GM18861 (cell line): ENCODE data around the gene RBBP8NL.
"Not testable (repeated sequence)": the region's sequence is repeated elsewhere in the genome, so short reads cannot be mapped to it uniquely, and the experiment has no call there.

Experiments
- ATAC-seq: cut with Tn5 transposase; IDR thresholded peaks from one replicate; pipeline ENCODE4 v1.9.1; 2021; ENCODE audit not compliant: unreplicated experiment

Gene RBBP8NL

DNA sequence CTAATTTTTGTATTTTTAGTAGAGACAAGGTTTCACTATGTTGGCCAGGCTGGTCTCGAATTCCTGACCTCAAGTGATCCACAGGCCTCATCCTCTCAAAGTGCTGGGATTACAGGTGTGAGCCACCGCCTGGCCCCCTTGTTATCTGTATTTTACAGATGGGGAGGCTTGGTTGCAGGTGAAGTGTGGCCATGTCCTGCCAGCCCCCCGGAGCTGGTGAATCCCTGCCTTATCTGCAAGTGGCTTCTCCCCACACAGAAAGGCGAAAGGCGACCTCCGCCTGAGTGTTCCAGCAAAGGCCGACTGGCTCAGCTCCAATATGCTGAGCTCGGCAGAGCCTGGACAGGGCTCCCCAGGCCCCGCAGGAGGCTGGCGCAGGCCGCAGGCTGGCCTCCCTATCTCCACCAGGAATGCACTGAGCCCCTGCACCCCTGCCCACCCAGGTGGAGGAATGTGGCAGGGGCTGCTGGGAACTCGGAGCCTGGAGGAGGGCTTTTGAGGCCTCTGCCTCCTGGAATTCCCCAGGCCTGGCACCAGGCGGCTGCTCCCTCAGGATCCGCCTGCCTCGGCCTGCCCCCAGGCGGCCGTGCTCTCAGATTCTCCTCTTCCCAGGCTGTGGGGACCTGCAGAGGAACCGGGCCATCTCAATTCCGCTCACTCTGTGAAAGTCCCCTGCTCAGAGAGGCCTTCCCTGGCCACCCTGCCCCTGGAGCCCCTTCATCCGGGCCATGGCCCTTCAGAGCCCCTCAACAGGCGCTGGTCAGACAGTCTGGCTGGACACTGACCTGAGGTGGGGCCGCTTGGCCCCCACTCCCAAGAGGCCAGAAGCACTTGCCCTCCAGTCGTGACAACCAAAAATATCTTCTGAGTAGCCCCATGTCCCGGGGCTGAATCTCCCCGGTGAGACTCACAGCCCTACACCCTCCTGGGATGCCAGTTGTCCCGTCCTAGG lies 51.0 kb downstream of the RBBP8NL start:
- no peak for ATAC-seq

DNA sequence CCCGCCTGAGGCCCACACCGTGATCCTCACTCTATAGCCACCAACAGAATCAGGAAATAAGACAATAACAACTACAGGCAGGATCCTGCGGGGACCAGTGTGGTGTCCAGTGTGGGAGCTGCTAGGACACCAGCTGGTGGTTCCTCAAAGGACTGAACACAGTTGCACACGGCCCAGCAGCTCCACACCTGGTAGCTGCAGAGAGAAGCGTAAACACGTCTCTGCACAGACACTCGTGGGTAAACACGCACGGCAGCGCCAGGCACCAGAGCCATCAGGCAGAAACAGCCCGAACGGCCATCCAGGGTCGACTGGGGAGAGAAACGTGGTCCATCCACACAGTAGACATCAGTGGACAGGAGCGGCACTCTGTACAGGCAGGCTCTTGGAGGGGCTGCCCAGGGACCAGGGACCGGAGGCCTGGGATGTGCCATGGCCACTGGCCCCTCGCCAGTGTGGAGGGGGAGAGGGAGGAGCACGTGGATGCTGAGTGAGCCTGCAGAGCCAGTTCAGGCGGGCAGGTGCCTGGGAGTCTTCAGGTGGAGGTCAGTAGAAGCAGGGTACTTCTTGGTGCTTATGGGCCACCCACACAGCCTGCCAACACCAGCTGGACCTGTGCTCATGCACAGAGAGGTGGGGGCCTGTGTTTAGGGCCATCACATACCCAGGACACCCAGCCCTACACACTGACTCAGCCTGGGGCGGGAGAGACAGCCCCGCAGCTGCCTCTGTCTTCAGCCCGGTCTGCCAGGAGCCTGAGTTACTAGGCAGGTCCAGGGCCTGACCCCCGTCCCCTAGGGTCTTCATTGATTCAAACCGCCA lies 52.8 kb downstream of the RBBP8NL start:
- ATAC-seq: no peak

DNA sequence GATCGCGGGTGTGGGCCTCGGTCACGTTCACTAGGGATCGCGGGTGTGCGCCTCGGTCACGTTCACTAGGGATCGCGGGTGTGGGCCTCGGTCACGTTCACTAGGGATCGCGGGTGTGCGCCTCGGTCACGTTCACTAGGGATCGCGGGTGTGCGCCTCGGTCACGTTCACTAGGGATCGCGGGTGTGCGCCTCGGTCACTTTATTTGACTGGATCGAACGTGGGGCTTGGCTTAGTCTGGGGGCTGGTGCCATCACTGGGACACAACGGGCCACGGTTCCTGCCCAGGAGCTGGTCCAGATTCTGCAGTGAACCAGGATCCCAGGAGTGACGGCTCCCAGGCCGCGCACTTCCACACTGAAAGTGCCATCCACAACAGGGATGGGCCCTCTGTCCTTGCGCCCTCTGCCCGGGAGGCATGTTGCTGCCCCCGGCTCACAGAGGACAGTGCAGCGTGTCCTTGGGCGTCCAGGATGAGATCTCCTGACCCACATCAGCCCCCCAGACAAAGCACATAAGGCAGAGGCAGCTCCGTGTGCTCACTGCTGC lies 53.6 kb downstream of the RBBP8NL start:
- ATAC-seq: not testable (repeated sequence)

DNA sequence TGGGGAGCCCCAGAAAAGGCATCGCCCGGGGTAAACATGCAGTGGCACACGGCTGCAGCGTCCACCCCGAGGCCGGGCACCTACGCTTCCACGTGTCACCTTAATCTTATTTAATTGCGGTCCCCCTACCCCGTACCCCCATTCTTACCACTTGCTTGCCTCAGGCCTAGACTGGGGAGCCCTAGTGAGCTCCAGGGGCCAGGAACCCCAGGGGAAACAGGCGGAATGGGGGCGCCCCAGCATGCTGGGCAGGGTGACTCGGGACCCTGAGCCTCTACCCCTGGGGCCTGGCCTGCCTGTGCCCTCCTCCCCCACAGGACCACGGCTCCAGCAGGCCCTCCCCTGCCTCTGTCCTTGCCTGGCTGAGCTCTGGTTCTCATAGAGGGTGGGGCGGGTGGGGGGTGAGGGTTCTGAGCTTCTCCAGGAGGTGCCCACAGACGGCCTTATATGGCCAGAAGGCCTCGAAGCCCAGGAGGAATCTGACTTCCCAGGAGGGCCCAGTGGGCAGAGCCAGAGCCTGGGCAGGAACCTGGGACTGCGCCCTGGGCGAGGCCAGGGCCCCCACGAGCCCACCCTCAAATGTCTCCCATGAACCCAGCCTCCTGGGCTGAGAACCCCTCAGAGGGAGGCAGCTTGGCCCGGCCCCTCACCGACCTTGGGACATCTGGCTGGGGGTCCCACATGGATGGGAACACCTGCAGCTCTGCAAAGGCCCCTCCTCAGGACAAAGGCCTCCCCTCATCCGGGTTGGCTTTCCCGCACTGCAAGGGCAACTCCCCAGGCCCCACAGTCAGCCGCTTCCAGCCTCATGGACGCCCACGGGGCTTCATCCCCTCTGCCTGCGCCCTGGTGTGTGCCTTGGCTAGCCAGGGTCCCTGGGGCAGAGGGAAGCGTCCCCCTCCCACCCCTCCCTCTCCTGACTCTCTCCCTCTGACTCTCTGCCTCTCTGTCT lies 55.0 kb downstream of the RBBP8NL start:
- no peak for ATAC-seq

DNA sequence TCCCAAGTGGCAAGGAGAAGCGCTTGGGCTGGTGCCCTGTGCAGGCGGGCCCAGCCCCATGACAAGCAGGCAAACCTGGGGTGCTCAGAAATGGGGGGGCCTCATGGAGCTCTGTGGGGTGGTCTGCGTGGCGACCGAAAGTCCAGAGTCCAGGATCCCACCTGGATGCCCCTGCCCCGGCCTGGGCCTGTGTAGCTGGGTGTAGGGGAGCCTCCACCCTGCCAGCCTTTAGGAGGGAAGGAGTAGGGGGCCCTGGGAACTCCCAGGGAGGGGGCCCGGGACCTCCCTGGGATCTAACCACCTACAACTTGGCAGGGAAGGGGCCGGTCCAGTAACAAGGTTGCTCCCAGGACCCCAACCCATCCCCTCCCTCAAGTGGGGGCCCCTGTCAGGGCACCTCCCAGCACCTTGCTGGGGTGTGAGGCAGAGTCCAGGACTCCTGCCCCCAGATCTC lies 55.7 kb downstream of the RBBP8NL start:
- ATAC-seq: no peak

DNA sequence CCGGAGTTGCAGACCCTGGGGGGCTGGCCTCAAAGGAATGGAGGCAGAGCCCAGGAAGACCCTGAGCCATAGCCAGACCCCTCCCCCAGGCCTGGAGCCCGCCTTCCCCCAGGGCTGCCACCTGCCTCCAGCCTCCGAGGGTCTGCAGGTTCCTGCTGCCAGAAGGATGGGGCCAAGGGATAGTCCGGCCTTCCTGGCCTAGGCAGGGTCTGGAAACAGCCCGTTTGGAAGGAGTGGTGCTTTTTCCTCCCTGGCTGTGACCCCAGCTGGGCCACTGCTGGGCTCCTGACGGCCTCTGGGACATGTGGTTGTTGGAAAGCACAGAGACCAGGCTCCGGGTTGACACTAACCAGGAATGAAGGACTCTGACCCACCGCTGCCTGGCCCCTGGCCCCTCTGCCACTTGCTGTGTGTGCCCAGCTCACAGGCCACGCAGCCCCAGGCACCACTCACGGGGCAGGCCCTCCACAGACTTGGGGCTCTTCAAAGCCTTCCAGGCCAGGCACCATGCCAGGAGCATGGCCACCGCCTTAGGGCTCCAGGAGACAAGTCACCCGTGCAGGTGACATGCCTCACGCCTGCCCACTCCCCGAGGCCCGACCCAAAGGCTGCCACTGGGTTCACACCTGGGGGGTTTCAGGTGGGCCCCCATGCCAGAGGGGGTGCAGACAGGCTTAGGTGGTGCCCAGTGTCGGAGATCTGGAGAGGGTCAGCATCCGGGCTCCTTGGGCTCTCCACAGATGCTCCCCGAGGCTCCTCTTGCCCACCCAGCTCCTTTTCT lies 56.3 kb downstream of the RBBP8NL start:
- no peak for ATAC-seq

DNA sequence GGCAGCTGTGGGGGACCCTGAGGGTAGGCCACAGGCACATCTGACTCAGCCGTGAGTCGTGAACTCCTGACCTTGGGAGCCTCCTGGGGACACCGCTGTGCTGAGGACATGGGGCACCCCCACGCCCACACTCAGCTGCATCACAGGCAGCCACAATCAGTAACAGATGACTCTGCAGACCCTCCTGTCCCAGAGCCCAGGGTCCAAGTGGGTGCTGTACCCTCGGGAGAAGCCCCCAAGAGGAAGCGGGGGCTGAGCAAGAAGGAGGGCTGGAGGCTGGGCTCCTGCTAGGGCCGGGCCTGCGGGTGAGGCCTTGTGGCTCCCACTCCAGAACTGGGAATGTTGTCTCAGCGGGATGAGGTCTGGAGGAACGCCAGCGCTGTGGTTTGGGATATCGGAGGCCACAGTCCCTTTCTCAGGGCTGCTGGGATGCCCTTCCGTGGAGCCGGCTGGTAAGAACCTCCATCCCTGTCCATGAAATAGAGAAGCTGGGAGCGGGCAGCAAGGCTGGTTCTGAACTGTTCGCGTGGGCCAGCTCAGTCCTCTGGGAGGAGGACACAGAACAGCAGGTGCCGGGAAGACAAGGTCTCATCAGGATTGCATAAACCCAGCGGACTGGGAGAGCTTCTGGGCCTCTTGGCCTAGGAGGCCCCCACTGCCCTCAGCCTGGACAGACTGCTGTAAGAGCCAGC lies 57.1 kb downstream of the RBBP8NL start:
- ATAC-seq: no peak

DNA sequence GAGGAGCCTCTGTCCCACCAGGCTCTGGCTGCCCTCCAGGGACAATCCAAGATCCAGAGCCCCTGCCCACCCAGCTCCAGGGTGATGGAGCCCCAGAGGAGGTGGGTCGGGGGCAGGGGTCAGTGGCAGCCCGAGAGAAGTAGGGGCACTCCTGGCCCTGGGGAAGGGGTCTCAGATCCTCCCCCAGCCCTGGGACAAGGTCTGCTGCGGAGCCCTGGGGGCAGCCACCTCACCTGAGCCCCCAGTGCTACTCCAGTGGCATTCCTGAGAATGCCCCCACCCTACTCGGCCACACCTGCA lies 57.6 kb downstream of the RBBP8NL start:
- no peak for ATAC-seq

DNA sequence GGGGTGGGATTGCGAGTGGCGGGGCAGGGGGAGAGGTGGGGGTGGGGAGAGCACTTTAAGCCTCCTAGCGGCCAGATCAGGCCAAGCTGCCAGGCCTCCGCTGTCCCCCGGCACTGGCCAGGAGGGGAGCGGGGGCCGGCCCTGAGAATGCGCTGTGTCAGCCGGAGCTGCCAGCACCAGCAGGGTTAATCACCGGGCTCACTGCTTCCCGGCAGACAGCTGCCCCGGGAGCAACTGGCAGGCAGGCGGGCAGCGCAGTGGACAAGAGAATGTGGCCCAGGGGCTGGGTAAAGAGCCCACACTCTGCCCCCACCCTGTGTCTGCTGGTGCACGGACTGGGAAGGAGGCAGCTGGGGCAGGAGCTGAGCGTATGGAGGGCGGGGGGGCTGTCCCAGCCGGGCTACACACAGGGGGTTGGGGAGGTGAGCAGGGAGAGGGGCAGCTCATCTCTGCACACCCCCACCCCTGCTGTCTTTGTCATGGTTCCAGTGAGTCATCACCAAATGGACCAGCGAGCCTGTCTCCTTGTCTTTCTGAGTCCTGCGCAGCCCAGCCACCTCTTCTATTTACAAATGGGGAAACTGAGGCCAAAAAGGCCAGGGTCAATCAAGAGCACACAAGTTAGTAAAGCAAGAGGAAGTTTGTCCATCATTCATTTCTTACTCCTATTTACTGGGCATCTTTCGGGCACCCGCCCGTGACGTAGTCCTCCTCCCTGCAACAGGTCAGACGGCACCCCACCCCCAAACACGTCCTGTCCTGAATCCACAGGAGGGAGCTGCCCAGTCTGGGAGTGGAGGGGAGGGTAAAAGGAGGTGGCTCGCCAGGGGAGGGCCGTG lies 58.1 kb downstream of the RBBP8NL start:
- no peak for ATAC-seq

DNA sequence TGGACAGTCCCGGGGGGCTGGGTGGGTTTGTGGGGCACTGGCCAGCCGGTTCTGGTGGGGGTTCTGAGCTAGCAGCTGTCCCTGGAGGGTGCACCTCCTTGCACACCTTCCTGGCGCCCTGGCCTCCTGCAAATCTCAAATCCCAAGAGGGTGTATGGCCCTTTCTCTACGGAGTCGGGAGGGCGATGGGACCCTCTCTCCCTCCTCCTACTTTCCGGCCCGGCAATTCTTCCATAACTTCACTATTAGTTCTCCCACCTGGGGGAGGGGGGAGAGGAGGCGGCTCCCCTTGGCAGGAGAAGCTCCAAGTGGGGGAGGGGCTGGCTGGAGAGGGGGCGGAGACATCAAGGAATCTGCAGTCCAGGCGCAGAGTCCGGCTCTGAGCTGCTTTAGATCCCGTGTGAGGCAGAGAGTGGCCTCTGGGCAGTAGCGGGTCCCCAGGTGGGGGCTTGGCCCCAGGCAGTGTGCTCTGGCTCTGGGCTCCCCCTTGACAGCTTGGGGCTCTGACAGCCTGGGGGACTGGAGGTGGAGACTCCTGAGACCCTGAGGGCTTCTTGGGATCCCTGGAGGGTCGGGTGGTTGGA lies 58.9 kb downstream of the RBBP8NL start:
- ATAC-seq: no peak

DNA sequence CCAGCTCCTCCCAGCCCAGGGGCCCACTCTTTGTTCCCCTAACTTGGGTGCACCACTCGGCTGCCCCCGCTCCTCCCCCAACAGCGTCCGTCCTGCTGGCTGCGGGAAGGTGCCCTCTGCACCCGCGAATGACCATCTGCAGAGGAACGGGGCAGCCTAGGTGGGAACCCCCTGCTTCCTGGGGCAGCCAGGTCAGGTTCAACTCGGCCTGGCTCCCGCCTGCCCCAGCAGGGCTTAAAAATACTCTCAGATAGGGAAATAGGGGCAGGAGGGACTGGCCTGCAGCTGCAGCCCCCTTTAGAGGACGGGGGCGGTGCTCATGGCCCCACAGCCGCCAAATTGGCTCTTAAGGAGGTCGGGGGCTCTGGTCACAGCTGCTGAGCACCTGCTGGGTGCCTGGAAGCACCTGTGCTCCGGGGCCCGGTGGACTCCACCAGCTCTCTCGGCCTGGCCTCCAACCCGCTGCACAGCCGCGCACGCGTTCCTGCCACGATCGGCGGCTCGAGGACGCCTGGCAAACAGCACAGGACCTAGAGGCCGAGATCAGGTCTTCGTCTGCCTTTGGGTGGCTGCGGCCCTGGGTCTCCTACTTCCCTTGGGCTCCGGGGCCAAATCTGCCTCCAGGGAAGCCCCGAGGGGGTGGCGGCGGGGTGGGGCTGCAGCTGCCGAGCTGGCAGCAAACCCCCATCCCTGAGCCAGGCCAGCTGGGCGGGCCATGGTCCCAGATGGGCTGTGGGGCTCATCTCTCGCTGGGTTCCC lies 59.5 kb downstream of the RBBP8NL start:
- no peak for ATAC-seq

DNA sequence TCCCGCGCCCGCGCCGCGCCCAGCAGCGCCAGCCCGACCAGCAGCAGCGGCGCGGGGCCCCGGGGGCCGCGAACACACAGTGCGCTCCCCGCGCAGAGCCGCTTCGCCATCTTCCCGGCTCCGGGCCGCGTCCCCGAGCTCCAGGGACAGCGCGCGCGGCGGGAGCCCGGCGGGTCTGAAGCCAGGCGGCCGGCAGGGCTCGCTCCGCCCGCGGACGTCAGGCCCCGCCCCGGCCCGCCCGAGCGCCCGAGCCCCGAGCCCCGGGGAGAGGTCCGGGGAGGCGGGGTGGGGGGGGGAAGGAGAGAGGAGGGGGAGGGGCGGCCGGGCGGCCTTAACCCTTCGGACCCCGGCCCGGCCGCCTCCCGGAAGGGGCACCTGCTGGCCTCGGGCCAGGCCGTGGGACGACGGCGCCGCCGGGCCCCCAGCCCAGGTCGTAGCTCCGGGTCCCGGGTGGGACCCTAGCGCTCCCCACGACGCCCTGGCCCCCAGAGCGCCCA lies 60.2 kb downstream of the RBBP8NL start, which contains the start of gene LAMA5:
Gene LAMA5 (minus strand): TSS at position 177 of the 497 bp plus-strand sequence. CDS start 67 bp downstream, at position 110.
- ATAC-seq: no peak

DNA sequence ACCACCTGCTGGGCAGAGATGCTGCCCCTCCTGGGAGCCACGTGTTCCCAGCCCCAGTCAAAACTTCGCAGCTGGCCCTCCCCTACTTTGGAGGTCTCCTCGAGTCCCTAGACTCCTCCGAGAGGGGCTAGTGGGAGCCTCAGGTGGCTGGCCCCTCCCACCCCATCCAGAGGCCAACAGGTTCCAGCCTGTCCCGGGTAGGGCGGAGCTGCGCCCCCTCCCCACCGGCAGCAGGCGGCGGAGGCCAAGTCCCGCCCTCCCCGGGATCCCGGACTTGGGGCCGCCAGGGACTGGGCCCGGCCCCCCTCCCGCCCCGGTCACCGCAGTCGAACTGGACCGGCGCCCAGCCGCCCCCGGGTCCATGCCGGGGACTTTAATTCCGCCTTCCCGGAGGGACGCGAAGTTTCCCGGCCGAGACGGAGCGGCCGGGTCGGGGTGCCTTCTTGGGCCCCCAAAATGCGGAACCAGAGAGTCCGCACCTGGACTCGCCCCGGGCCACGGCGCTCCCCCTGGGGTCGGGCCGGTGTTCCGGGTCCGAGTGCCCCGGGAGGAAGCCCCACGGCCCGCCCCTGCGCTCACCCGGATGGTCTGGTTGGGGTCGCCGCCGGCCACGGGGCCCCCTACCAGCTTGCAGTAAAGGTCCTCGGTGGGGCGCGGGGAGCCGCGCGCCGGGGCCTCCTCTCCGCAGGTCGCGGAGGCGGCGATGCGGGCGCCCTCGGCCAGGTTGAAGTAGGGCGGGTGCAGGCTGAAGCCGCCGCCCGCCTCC lies 60.8 kb downstream of the RBBP8NL start:
- ATAC-seq: no peak

DNA sequence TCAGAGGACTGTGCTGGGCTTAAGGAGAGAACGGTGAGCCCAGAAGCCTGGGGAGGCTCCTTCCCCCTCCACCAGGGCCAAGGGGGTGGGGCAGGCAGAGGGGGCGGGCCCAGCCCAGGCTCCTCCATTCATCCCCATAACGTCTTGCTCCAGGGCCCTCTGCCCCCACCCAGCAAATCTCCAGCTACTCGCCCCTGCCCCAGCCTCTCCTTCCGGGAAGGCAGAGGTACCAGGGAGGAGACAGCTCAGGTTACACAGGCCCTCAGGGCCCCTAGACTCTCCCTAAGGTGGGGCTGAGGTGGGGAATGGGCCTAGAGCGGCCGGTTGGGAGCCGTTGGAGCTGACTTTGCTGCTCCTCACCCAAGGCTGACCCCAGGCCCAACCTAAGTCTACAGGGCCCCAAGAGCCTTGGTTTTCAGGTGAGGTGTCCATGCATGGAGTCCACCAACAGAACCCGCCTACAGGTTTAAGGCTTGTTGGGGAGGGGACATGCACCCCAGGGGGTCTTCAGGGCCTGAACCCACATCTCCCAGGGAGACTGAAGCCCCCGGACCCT lies 61.4 kb downstream of the RBBP8NL start:
- no peak for ATAC-seq

DNA sequence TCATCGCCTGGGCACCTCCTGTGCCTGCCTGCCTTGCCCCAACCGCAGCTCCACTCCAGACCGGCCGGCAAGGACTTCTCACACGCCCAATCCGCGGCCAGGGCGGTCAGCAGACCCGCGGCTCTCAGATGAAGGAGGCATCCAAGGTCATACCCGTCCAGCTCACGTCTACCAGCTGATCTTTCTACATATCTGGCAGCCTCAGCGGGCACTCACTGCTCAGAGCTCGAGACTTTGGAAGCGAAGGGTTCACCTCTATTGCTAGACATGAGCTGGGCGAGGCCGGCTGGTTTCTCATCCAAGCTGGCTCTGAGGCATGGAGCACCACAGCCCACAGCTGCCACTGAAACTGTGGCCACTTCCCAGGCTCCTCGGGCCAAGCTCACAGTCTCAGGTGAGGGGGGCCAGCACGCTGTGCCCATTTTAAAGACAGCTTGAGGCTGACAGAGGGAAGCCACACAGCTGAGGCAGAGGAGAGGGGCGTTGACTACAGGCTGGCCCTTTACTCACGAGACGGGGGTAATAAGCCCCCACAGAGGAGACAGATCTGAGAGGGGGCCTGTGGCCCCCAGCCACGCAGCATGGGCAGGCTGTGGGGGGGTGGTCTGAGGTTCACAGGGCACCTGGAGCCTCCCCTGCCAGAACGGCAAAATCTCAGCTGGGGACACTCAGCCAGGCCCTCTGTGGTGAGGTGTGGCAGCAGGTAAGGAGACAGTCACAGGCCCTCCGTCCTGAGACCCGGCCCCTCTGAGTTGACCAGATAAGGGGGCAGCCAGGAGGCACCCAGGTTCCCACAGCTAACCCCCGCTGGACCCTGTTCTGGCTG lies 62.2 kb downstream of the RBBP8NL start:
- ATAC-seq: no peak
